HG02759 (cell line): ENCODE results near the gene CCDC102A.

Source experiments
- ATAC-seq: cut with Tn5 transposase; IDR thresholded peaks from one replicate; pipeline ENCODE4 v1.9.1; 2021; ENCODE audit warnings: mild to moderate bottlenecking, moderate library complexity; ENCODE audit not compliant: unreplicated experiment

The CCDC102A gene

GRCh38 chr16:57538235-57538721 is 1.9 kb upstream of the CCDC102A start:
- ATAC-seq: no peak

DNA sequence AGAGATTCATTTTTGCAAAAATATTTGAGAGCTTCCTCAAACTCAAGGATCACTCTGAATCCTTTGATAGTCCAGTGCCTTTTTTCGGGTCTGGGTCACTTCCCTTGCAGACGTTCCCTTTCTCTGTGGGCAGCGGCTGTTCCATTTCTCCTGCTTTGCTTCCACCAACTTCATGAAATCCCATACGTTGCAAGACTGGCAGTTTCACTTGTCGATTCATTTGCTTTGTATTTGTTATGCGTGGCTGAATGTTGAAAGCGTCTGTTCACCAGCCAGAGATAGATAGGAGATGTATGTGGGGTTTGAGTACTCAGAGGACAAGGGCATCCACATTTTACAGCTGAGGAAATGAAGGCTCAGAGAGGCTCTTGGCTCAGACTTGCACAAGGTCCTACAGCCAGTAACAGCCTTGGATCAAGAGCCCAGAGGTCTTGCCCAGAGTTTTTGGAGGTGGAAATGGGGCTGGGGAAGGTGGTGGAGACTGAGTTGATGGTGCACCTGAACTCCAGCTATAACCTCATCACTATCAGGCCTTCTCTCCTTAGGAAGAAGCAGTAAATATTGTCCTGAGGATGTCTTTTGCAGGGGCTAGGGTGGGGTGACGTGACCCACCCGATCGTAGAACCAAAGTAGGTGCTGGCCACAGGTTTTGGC is 1.3 kb upstream of the CCDC102A start:
- no peak for ATAC-seq

GRCh38 chr16:57537194-57537505 is 779 bp upstream of the CCDC102A start:
- no peak for ATAC-seq

- peak; percentile 68 for ATAC-seq
These were observed 578 bp downstream of the CCDC102A start for GRCh38 chr16:57535680-57536305.

DNA sequence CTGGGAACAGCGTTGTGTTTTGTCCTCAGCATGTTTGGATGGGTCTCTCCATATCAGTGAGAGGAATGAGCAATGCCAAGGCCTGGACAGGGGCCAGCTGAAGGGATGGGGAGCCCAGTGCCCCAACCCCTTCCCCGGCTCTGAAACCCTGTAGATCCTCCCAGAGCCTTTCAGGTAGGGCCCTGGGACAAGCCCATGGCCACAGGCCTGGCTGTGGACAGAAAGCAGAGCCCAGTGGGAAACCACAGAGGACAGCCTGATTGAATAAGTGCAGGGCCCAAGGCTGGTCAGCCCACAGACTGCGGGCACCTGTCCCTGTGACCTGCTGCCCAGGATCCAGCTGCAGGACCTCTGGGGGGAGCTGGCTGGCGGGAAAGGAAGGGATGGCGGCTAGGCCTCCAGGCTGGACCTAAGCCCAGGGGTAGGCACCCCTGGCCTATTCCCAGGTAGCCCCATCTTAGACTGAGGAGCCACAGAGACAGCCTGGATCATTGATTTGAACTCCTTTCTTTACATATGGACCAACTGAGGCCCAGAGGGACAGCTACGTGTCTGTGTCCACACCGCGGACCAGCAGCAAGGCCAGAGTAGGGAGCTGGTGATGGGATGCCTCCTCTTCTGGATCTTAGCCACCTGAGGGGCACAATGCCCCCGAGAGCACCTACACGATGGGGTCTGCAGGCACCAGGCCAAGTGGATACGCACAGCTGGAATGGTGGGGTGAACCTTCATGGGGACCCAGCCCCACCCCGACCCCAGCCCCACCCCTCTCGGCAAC is 1.3 kb downstream of the CCDC102A start:
- ATAC-seq: no peak

- ATAC-seq: no peak
These were observed 2.0 kb downstream of the CCDC102A start for GRCh38 chr16:57534337-57534880.

DNA sequence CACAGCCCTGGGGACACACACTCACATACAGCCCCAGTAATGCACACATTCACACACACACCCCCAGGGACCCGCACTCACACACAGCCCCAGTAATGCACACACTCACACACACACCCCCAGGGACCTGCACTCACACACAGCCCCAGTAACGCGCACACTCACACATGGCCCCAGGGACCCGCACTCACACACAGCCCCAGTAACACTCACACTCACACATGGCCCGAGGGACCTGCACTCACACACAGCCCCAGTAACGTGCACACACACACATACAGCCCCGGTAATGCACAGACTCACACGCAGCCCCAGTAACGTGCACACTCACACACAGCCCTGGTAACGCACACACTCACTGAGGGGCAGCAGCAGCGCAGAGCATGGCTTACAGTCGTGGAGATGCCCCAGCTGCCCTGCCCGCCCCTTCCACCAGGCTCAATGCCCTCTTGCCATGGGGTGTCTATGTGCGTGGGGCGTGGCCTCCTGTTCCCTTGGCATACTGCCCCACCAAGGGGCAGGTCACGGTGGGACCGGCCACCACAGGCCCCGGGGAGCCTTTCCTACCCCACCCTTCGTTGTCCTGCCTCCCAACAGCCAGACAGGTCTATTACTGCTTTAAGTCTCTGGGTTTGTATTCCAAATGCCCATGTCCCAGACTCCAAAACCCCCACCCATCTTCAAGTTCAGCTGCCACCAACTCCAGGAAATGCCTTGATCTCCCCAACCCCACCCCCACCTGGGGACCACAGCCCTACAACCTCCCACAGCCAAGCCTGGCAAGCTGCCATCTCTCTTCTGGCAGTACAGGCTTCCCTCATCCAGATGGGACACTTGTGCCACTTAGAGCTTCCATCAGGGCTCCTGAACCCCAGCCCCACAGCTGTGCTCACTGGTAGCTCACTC is 2.7 kb downstream of the CCDC102A start:
- no peak for ATAC-seq

- no peak for ATAC-seq
These were observed 4.1 kb downstream of the CCDC102A start for GRCh38 chr16:57532266-57532625.

GRCh38 chr16:57531635-57532265 is 4.6 kb downstream of the CCDC102A start:
- no peak for ATAC-seq

GRCh38 chr16:57531253-57531575 is 5.2 kb downstream of the CCDC102A start:
- ATAC-seq: no peak

- ATAC-seq: no peak
These were observed 5.7 kb downstream of the CCDC102A start for GRCh38 chr16:57530522-57531252.

DNA sequence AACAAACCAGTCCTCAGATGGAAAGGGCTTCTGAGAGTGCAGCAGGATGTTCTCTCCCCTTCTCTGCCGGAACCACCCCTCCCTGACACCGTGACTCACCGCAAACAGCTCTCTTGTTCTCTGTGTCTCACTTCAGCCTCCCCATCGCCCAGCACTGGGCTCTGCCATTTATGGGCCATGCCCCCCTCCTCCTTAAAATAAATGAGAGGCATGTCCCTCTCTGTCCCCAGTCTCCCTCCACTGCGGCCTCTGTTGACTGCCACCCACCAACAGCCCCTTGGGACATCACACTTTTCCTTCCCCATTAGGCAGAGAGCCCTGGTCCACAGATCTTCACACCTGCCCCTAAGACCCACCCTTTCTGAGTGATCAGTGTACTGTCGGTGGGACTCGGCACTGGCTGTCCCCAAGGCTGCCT is 6.3 kb downstream of the CCDC102A start:
- ATAC-seq: peak; percentile 46

- no peak for ATAC-seq
These were observed 6.8 kb downstream of the CCDC102A start for GRCh38 chr16:57529391-57530103.

- no peak for ATAC-seq
These were observed 7.6 kb downstream of the CCDC102A start for GRCh38 chr16:57528499-57529390.

DNA sequence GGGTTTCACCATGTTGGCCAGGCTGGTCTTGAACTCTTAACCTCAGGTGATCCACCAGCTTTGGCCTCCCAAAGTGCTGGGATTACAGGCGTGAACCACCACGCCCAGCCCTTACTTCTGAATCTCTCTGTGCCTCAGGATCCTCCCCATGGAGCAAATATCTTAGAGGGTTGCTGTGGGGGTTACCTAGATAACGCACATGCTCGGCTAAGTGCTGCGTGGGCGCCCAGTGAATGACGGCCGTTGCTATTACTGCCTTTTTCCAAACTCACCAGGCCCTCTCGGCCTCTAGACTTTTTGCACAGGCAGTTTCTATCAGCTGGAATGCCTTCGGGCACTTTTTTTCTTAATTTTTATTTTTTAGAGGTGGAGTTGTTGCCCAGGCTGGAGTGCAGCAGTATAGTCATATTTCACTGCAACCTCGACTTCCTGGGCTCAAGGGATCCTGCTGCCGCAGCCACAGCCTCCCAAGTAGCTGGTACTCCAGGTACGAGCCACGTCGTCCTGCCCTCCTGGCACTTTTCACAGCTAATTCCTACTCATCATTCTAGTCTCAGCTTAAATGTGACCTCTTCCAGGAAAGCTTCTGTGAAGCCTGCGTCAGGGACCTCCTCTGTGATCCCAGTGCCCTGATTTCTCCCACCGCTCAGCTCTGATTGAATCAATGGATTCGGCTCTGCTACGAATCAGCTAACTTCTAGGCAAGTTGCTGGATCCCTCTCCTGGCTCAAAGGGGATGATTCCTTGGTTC is 8.6 kb downstream of the CCDC102A start:
- ATAC-seq: no peak

GRCh38 chr16:57527027-57527426 is 9.3 kb downstream of the CCDC102A start:
- no peak for ATAC-seq

- ATAC-seq: no peak
These were observed 9.9 kb downstream of the CCDC102A start for GRCh38 chr16:57526498-57526897.
